HepG2 (cell line): ENCODE results near the gene CTIF.

ENCODE experiments used
- BCLAF1 ChIP-seq: fragments of 450-650 bp; IDR thresholded peaks from 2 replicates; pipeline ENCODE4 v1.6.1; 2017; ENCODE audit warnings: mild to moderate bottlenecking
- CREB1 ChIP-seq, 2 experiments: fragments of 450-650 bp in 1 of 2; IDR thresholded peaks; 2 replicates each; pipeline ENCODE4 v1.6.1; 2016 to 2017; ENCODE audit warnings: control low read depth in 1 of 2, mild to moderate bottlenecking in 1 of 2, missing compliant biosample characterization in 1 of 2, missing genetic modification characterization in 1 of 2
- CTCF ChIP-seq: sonication (generic); formaldehyde crosslinking; IDR thresholded peaks from 2 replicates; pipeline ENCODE4 v1.5.0; 2020; ENCODE audit warnings: mild to moderate bottlenecking, missing genetic modification reagents, moderate library complexity
- HCFC1 ChIP-seq: fragments of 150-350 bp; IDR thresholded peaks from 2 replicates; pipeline ENCODE4 v1.6.1; 2014; ENCODE audit warnings: low read depth, low read length
- LBX2 ChIP-seq: sonication (generic); formaldehyde crosslinking; IDR thresholded peaks from 2 replicates; pipeline ENCODE4 v1.5.0; 2020; ENCODE audit warnings: missing genetic modification reagents, mild to moderate bottlenecking, borderline replicate concordance
- MTA1 ChIP-seq: sonication (generic); formaldehyde crosslinking; IDR thresholded peaks from 2 replicates; pipeline ENCODE4 v1.4.0; 2020; ENCODE audit warnings: missing genetic modification reagents, mild to moderate bottlenecking, borderline replicate concordance
- NCOA1 ChIP-seq: sonication (generic); formaldehyde crosslinking; IDR thresholded peaks from 2 replicates; pipeline ENCODE4 v1.9.0; 2021; ENCODE audit warnings: missing genetic modification reagents
- PHF20 ChIP-seq: sonication (generic); formaldehyde crosslinking; IDR thresholded peaks from 2 replicates; pipeline ENCODE4 v1.5.0; 2020; ENCODE audit warnings: mild to moderate bottlenecking, missing genetic modification reagents
- POLR2AphosphoS5 ChIP-seq: IDR thresholded peaks from 2 replicates; pipeline ENCODE4 v1.6.1; 2012; ENCODE audit warnings: low read depth, low read length
- ZFP91 ChIP-seq: sonication (generic); formaldehyde crosslinking; IDR thresholded peaks from 2 replicates; pipeline ENCODE4 v1.9.0; 2022; ENCODE audit warnings: missing genetic modification reagents, mild to moderate bottlenecking, borderline replicate concordance
- ZNF883 ChIP-seq: sonication (generic); formaldehyde crosslinking; IDR thresholded peaks from 2 replicates; pipeline ENCODE4 v1.5.1; 2020; ENCODE audit warnings: mild to moderate bottlenecking, missing genetic modification reagents; ENCODE audit errors: not compliant biosample characterization

GRCh38 chr18:48732767-48733424, 194.1 kb downstream of the CTIF start:
- TF ChIP-seq CREB1 (IDR thresholded peaks at IDR 0.05) (no peak), CREB1 (CRISPR knock-in tag; IDR thresholded peaks at IDR 0.05) (no peak), CTCF (no peak), MTA1 (CRISPR knock-in tag) (no peak), ZNF883 (CRISPR knock-in tag) (no peak), PHF20 (no peak), HCFC1 (no peak), NCOA1 (CRISPR knock-in tag) (no peak), ZFP91 (no peak), POLR2AphosphoS5 (no peak), BCLAF1 (no peak), LBX2 (CRISPR knock-in tag) (no peak)
